Ecto neural progenitor cell (in vitro differentiated cells): ENCODE data around the gene CUBN.

Source experiments
- DNase-seq: peaks from one replicate; pipeline ENCODE4 v3.0.0-alpha.2; 2018; ENCODE audit warnings: low spot score

The CUBN gene

GRCh38 chr10:16987976-16988610 is 141.5 kb downstream of the CUBN start:
- DNase-seq: no peak

GRCh38 chr10:16987206-16987621 is 142.4 kb downstream of the CUBN start:
- DNase-seq: no peak

DNA sequence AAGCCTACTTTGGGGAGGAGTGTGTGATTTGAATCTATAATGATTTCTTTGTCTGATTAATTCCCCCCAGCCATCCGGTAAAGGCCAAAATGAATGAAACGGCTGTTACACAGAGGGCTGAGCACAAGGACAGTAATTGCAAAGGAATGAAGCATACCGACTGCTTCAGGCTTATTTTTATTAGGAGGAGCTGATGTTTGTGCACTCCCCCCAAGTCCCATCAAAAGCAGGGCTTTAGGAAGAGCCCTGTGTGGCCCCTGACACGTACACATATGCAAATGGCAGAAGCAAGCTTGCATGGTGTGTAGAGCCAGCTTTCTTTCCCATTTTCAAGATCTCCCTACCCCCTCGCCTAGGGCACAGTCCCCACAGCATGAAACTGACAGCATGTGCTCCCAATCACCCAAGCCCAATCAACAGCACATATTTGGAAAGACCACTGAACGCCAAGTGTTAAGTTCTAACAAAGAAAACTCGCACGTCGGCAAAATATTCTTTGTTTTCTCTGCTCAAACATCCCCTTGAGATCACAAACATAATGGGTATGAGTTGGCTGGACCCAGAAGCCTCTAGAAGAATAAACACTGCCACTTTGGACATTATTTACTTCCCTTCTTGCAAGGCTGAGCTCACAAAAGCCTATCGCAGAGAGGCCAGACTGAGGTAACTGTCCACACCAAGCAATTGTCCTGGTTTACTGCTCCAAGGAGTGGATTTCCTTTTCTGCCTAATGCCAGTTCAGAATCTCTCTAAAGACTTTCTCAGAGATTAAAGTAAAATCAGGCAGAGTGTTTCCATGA is 143.0 kb downstream of the CUBN start:
- DNase-seq: no peak

GRCh38 chr10:16986082-16986405 is 143.6 kb downstream of the CUBN start:
- DNase-seq: no peak

DNA sequence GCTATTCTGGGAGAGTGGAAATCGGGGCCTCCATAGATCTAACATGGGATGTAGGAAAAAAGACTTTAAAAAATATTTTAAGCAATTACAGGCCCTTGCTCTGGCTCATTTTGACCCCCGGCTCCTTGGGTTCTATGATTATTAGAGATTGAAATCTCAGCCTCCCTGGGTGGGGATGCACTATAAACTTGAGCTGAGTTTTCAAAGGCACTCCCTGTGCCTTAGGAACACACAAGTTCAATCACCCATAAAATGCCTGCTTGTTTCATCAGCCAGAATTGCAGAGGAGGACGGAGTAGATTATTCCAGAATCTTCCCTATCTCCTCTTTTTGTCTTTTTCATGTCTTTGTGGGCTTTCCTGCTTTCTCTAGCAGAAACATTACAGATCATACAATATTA is 145.4 kb downstream of the CUBN start:
- DNase-seq: no peak

DNA sequence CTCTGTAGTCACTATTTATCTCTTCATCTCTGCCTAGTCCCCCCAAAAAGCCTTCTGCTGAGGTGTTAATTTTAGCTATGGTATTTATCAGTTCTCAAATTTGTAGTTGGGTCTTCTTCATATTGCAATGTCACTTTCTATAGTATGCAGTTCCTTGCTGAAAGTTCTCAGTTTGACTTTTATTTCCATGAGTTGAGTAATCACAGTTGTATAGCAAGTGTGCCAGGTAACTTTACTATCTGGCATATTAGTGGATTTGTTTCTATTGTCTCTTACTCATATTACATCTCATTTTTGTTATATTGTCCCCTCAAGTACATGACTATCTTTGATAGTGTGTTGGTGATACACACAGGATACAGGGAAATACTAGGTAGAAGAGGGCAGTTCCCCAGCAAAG is 152.8 kb downstream of the CUBN start:
- no peak for DNase-seq

DNA sequence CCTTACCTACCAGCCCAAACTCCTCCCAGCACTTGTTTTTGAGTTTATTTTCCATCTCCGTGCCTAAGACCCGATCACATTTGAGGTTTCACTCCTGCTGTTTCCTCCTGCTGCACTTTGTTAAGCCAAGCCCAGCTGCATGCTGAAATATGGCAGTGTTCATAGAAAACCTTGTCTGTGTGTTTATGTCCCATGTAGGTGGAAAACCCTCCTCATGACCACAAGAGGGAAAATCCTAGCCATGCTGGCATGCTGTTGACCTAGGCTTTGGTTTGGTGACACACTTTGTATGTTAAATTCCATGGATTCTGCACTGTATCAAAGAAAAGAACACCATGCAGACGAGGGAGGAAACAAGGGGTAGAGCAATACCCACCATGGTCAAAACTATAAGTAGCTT is 154.4 kb downstream of the CUBN start:
- DNase-seq: no peak

GRCh38 chr10:16968416-16969041 is 161.1 kb downstream of the CUBN start:
- DNase-seq: peak; percentile 72

- DNase-seq: no peak
Measured at GRCh38 chr10:16967866-16968415, 161.7 kb downstream of the CUBN start.

GRCh38 chr10:16966991-16967865 is 162.4 kb downstream of the CUBN start:
- DNase-seq: no peak

- DNase-seq: no peak
Measured at GRCh38 chr10:16965740-16966447, 163.7 kb downstream of the CUBN start.

DNA sequence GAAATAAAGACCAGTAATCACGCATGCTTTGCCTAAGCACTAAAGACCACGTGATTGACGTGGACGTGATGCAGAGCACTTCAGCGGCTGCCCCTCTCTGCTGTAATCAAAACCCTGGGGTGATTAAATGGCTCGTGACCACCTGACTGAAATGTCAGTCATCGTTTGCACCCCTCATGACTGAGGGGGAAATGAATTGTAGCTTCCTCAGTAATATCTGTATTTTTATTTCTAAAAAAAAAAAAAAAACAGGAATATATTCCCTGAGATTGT is 164.3 kb downstream of the CUBN start:
- DNase-seq: no peak

DNA sequence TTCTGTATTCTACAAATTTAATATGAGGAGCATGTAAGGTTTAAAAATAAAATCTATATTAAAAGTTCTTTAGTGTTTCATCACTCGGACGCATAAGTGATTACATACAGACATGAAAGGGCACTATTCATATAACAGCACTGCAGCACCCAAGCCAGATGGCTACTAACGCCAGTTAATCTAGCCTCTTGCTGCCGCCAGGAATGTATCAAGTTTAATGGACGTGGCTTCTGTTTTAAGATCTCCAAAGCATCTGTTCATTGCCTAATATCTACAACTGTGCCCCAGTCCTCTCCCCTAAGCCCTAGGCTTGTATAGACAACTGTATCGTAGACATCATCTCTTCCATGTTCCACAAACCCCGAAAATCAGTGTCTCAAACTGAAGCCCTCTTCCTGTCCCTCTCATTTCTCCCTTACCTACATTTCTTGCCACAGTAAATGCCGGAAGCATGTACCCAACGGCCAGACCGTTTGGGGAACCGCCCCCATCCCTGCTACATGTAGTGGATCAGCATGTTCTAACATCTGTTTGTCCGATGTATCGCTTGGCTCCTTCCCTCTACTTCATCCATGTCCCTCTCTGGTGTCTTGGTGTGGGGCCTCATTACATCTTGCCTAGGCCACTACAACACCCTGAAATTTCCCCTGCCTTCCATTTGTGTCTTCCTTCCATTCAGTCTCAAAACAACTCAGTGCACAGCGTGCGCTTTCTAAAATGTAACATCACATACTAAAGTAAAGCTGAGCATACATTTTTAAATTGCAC is 164.9 kb downstream of the CUBN start:
- no peak for DNase-seq

DNA sequence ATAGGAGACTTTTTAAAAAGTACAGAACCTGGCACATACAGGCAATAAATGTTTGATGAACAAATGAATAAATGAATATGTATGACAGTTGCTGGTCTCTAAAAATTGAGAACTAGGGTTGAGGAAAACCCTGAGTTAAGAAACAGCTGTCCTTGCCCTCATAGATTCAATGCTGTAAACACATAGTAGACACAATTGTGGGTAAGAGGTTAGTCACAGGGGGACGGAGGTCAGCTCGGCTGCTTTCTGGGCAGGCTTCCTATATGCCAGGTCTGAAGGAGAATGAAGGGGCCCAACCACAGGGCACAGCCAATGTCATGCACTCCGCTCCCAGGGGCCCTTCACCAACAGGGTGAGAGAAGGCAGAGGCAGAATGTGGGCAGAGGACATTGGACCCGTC is 169.1 kb downstream of the CUBN start:
- DNase-seq: no peak

DNA sequence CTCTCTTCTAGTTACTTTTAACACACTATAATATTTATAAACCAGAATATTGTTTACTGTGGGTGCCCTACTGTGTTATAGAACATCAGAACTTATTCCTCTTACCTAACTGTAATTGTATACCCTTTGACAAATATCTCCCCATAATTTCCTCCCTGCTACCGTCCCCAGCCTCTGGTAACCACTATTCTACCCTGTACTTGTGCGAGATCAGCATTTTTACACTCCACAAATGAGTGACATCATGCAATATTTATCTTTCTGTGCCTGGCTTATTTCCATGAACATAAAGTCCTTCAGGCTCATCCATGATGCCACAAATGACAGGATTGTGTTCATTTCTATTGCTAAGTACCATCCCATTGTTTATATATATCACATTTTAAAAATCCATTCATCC is 172.6 kb downstream of the CUBN start:
- no peak for DNase-seq

DNA sequence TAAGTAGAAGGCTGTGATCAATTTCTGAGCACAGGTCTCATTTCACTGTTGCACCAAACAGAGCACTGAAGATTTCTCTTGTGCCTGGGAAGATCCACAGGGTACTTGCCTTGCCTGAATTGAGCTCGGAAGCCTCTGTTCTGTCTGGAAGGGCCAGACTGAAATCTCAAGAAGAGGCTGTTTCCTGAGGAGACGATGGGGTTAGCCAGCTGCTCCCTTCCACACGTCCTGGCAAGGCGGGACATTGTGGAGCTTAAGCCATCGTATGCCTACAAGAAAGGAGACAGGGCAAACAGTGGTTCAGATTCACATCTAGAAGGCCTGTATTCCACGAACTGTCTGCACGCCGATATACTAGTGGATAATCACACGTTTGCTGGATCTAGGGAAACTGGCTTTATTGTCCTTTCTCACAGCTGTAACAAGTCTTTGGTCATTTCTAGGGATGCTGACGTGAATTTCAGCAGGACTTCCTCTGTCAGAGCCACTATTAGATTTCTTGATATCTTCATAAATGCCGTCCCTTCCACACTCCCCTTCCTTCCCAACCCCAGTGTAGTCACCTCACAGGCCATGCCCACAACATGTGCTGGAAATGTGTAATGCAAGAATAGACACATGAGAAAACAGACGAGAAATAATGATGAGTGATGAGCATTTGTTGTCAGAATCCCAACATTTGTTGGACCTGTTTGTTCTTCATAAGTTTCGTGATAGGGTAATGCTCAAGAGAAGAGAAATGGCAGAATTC is 175.2 kb downstream of the CUBN start:
- DNase-seq: no peak

DNA sequence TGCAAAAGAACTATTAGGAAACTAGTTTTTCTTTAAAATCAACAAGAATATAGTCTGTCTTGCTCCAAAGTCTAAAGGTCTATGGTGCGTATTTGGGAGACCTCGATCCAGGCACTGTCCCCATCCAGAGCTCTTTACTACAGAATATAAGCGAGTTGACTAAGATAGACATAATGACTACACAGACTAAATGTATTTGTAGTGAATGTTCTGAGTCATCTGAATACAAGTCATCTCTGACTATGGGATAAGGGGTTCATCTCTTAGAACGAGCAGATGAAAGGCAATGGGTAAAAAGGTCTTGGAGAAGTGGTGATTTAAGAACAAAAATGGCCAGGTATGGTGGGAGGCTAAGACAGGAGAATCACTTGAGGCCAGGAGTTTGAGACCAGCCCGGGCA is 176.3 kb downstream of the CUBN start:
- no peak for DNase-seq

GRCh38 chr10:16952610-16953009 is 177.0 kb downstream of the CUBN start:
- DNase-seq: no peak

GRCh38 chr10:16952080-16952479 is 177.5 kb downstream of the CUBN start:
- no peak for DNase-seq
